GM10266 (cell line): ENCODE data around the gene DLG2.

Source experiments
- DNase-seq: peaks from one replicate; pipeline ENCODE4 v3.0.0; 2012; ENCODE audit errors: extremely low spot score
- CTCF ChIP-seq: IDR thresholded peaks from 2 replicates; pipeline ENCODE4 v1.5.1; 2012; ENCODE audit warnings: mild to moderate bottlenecking, low read depth; ENCODE audit not compliant: control insufficient read depth, insufficient read depth; ENCODE audit errors: missing control alignments

The DLG2 gene

GRCh38 chr11:83722392-83723119, 1904.6 kb downstream of the DLG2 start:
- no peak for TF ChIP-seq CTCF
- no peak for DNase-seq

GRCh38 chr11:83721263-83721662, 1905.9 kb downstream of the DLG2 start:
- no peak for TF ChIP-seq CTCF
- DNase-seq = no peak

GRCh38 chr11:83720675-83721074, 1906.5 kb downstream of the DLG2 start:
- no peak for TF ChIP-seq CTCF
- no peak for DNase-seq

GRCh38 chr11:83717537-83717936, 1909.6 kb downstream of the DLG2 start:
- no peak for DNase-seq

GRCh38 chr11:83715927-83716535, 1911.1 kb downstream of the DLG2 start:
- no peak for TF ChIP-seq CTCF

More at GRCh38 chr11:83717537-83717936, 1909.6 kb downstream of the DLG2 start:
- no peak for TF ChIP-seq CTCF

GRCh38 chr11:83713708-83714107, 1913.4 kb downstream of the DLG2 start:
- no peak for TF ChIP-seq CTCF
- no peak for DNase-seq

More at GRCh38 chr11:83715927-83716535, 1911.1 kb downstream of the DLG2 start:
- no peak for DNase-seq

GRCh38 chr11:83711106-83711527, 1916.0 kb downstream of the DLG2 start:
- no peak for TF ChIP-seq CTCF
- no peak for DNase-seq
